Testis (tissue), 3 donors: ENCODE results near the gene PPP2R2C. TPM values are rescaled to one million over a fixed set of nuclear protein-coding genes. Genes with fewer than 3 reads are reported as not detected.

Source experiments
- DNase-seq: peaks from one replicate; pipeline ENCODE4 v3.0.0-alpha.2; 2019
- H3K27ac ChIP-seq, 2 donors: fragments of 200-600 bp; sonication (generic); one replicate each; pipeline ENCODE4 v1.5.1; 2019
- H3K27me3 ChIP-seq: fragments of 200-600 bp; sonication (generic); one replicate; pipeline ENCODE4 v1.5.1; 2019
- H3K36me3 ChIP-seq: fragments of 200-600 bp; sonication (generic); one replicate; pipeline ENCODE4 v1.5.1; 2017; ENCODE audit warnings: low read depth; ENCODE audit errors: missing control alignments
- H3K4me1 ChIP-seq: fragments of 200-600 bp; sonication (generic); one replicate; pipeline ENCODE4 v1.5.1; 2019
- H3K4me3 ChIP-seq, 2 donors: fragments of 200-600 bp; sonication (generic); one replicate each; pipeline ENCODE4 v1.5.1; 2017 to 2019
- H3K9me3 ChIP-seq: fragments of 200-600 bp; sonication (generic); one replicate; pipeline ENCODE4 v1.5.1; 2017
- CTCF ChIP-seq, 3 experiments: fragments of 450-650 bp in 2 of 3; fragments of 200-600 bp in 1 of 3; sonication (generic) in 1 of 3; IDR thresholded peaks; one replicate each; pipeline ENCODE4 v1.5.1; 2016 to 2019; ENCODE audit warnings: antibody characterized with exemption in 3 of 3, mild to moderate bottlenecking in 2 of 3, moderate library complexity in 1 of 3
- POLR2A ChIP-seq: fragments of 450-650 bp; IDR thresholded peaks from one replicate; pipeline ENCODE4 v1.6.1; 2017; ENCODE audit warnings: antibody characterized with exemption, mild to moderate bottlenecking, moderate library complexity
- WGBS, 2 donors: methylation state at CpG; one replicate each; pipeline ENCODE4 v1.1.5; 2018; 5-methylcytosine and 5-hydroxymethylcytosine counted together
- intact Hi-C: fragments of 100-400 bp; cut with DNase I; formaldehyde crosslinking; loops from one replicate; pipeline ENCODE4 v1.15.1; 2023; ENCODE audit warnings: low total_unique reads
- polyA plus RNA-seq: library from polyadenylated mRNA; stranded (reverse); fragments of 350-450 nt; fragmentation: Illumina TruSeq; extraction: RNeasy Lipid Tissue Mini Kit (QIAGEN cat#74804); gene quantifications from one replicate; pipeline ENCODE4 v1.2.3, GENCODE V29; 2014; ENCODE audit warnings: low read depth, low replicate concordance; ENCODE audit not compliant: insufficient read depth
- total RNA-seq, 2 donors: library from RNA; depleted of rRNA; stranded (reverse); fragments of >200 nt; gene quantifications; one replicate each; pipeline ENCODE4 v1.2.3, GENCODE V29; 2016

PPP2R2C gene
- total and polyA plus RNA-seq, 3 donors from 2014 or later, result 7.9 to 20.4 (median 13.1) TPM

DNA sequence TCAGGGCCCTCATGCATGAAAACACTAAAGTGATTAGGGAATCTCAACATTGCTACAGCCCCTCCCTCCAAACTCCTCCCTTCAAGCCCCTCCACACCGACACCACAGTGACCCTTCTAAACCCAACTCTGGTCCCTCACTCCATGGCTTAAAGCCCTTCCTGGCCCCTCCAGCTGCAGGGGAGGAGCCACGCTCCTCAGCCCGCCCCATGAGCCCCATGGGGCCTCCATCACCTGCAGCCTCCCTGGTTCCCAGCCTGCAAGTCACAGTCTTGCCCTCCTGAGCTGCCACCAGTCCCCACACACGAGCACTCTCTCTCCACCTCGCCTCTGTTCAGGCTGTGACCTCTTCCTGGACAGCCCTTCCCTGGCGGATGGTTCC, 31.2 kb downstream of the PPP2R2C start:
- 82 to 89% methylated on average over 6 of the region's 6 CpGs for WGBS, 2 donors
- Histone ChIP-seq H3K4me1 (peaks cover 6% of the 10 kb centered on the region), H3K4me3 (no peak overlapping the region), H3K27ac (no peak overlapping the region), H3K27me3 (no peaks in the 10 kb centered on the region), H3K9me3 (no peaks in the 10 kb centered on the region), H3K36me3 (no peaks in the 10 kb centered on the region)
- intact Hi-C loops, result no loop called here
- TF ChIP-seq POLR2A (no peak), CTCF (IDR thresholded peaks at IDR 0.05) (no peak)
- DNase-seq, result no peak

- Histone ChIP-seq H3K27me3 (no peaks in the 10 kb centered on the region), H3K36me3 (no peaks in the 10 kb centered on the region), H3K9me3 (no peaks in the 10 kb centered on the region), H3K4me1 (peaks cover 6% of the 10 kb centered on the region), H3K27ac (no peak overlapping the region), H3K4me3 (no peak overlapping the region)
- 67 to 79% methylated on average over 7 to 8 of the region's 8 CpGs for WGBS, 2 donors
- intact Hi-C loops, result no loop called here
- TF ChIP-seq CTCF (IDR thresholded peaks at IDR 0.05), result no peak
- no peak for TF ChIP-seq POLR2A
- no peak for DNase-seq
Observed at GRCh38 chr4:6440506-6441201, 31.8 kb downstream of the PPP2R2C start.

DNA sequence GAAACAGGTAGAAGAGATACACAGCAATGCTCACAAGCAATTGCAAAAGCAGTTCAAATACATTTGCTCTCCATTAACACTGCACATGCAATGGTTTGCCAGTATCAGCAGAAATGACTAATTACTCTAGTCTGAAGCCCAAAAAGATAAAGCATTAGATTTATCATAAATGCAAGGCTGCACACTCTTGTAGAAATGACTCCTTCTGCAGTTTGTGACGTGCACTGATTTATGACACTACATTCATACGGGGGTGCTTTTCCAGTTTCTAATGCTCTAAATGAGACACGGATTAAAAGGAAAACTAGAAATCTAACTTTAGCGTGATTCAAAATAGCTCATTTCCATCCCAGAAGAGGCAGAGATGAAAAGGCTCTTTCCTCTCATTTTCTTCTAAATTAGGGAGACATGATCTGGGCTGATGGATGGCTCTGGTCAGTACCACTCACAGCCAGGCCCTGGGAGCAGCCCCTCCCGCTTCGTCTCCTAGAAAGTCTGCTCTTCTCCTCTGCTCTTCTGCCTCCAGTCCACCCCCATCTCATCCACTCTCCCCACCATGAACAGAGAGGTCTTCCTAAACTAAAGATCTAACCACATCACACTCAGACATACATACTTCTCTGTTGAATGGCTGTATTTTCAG, 33.2 kb downstream of the PPP2R2C start:
- Histone ChIP-seq H3K27me3 (no peaks in the 10 kb centered on the region), H3K4me3 (no peak overlapping the region), H3K27ac (no peak overlapping the region), H3K36me3 (no peaks in the 10 kb centered on the region), H3K4me1 (peaks cover 6% of the 10 kb centered on the region), H3K9me3 (no peaks in the 10 kb centered on the region)
- intact Hi-C loops, result no loop called here
- no peak for DNase-seq
- WGBS, 2 donors, result 67 to 74% methylated on average over 6 of the region's 6 CpGs
- TF ChIP-seq CTCF (IDR thresholded peaks at IDR 0.05) (no peak), POLR2A (no peak)

DNA sequence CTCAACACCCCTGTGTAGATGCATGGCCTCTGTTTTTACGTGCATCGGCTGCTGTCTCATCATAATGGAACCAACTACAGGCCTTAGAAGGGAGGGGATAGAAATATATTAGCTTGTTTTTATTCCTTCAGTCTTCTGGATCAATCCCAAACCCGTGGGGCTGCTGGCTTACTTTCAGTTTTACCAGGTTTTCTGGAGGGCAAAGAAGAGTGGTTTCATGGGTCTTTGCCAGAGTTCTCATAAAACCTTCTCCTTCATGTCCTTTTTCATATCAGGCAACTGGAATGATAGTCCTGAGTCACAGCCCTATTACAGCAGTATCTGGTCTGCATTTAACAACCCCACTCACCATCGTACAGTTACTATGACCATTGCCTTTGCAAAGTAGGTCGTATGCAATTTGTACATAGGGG, 34.6 kb downstream of the PPP2R2C start:
- intact Hi-C loops, result no loop called here
- Histone ChIP-seq H3K36me3 (no peaks in the 10 kb centered on the region), H3K4me1 (peaks cover 6% of the 10 kb centered on the region), H3K9me3 (no peaks in the 10 kb centered on the region), H3K27me3 (no peaks in the 10 kb centered on the region), H3K4me3 (no peak overlapping the region), H3K27ac (no peak overlapping the region)
- TF ChIP-seq POLR2A (no peak), CTCF (IDR thresholded peaks at IDR 0.05) (no peak)
- no peak for DNase-seq
- 49 to 55% methylated on average over 5 of the region's 5 CpGs for WGBS, 2 donors

DNA sequence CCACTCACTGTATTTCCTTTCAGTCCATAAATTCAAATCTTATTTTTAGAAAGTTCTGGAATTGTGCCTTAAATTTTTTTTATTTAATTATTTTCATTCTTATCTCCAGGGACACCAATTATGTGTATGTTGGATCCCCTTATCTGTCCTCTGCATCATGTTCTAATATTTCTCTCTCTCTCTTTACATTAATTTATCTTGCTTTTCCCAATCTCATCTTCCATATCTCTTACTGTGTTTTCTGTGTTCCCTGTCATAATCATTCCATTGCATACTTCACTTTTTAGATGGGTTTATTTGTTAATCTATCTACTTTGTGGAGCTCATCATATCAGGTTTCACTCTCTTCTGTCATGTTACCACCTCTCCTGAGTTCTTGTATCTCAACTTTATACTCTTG, 37.4 kb downstream of the PPP2R2C start:
- H3K36me3 ChIP-seq, result no peaks in the 10 kb centered on the region
- TF ChIP-seq CTCF (IDR thresholded peaks at IDR 0.05), result no peak
- no peak for TF ChIP-seq POLR2A
- intact Hi-C loops, result no loop called here
- no peak overlapping the region for H3K4me3 ChIP-seq
- H3K27ac ChIP-seq, result no peak overlapping the region
- DNase-seq, result no peak
- peaks cover 6% of the 10 kb centered on the region for H3K4me1 ChIP-seq
- no peaks in the 10 kb centered on the region for H3K9me3 ChIP-seq
- no peaks in the 10 kb centered on the region for H3K27me3 ChIP-seq
